Neural cell (in vitro differentiated cells): ENCODE results near the gene PCK1.

Experiments used
- EP300 ChIP-seq: fragments of 450-650 bp; conservative IDR thresholded peaks from 2 replicates; pipeline ENCODE4 v1.6.1; 2014; ENCODE audit warnings: antibody characterized with exemption, mild to moderate bottlenecking, moderate library complexity; ENCODE audit not compliant: poor library complexity, severe bottlenecking
- EZH2 ChIP-seq: fragments of 200-600, 300-800 bp; shearing (Covaris generic), sonication (generic); IDR thresholded peaks from 2 replicates; pipeline ENCODE4 v1.6.1; 2014; ENCODE audit warnings: antibody characterized with exemption, low read length, borderline replicate concordance, mild to moderate bottlenecking; ENCODE audit not compliant: insufficient read depth, poor library complexity, severe bottlenecking
- MXI1 ChIP-seq: fragments of 450-650 bp; conservative IDR thresholded peaks from 2 replicates; pipeline ENCODE4 v1.6.1; 2014; ENCODE audit warnings: antibody characterized with exemption, mild to moderate bottlenecking; ENCODE audit not compliant: poor library complexity, severe bottlenecking
- POLR2AphosphoS5 ChIP-seq: IDR thresholded peaks from 2 replicates; pipeline ENCODE4 v1.6.1; 2012
- RAD21 ChIP-seq: fragments of 450-650 bp; conservative IDR thresholded peaks from 2 replicates; pipeline ENCODE4 v1.6.1; 2014; ENCODE audit warnings: antibody characterized with exemption, mild to moderate bottlenecking, moderate library complexity
- SMC3 ChIP-seq: fragments of 450-650 bp; conservative IDR thresholded peaks from 2 replicates; pipeline ENCODE4 v1.6.1; 2014; ENCODE audit warnings: antibody characterized with exemption, mild to moderate bottlenecking, moderate library complexity; ENCODE audit not compliant: poor library complexity
- TAF1 ChIP-seq: IDR thresholded peaks from 2 replicates; pipeline ENCODE4 v1.6.1; 2012; ENCODE audit warnings: low read depth
- TF ChIP-seq, protein P1 (sequence below): fragments of 450-650 bp; IDR thresholded peaks from 2 replicates; pipeline ENCODE4 v1.5.1; 2014; ENCODE audit warnings: antibody characterized with exemption, mild to moderate bottlenecking, moderate library complexity; ENCODE audit not compliant: poor library complexity, severe bottlenecking
- TF ChIP-seq, protein P2 (sequence below): IDR thresholded peaks from 2 replicates; pipeline ENCODE4 v1.6.1; 2012; ENCODE audit warnings: borderline replicate concordance

DNA sequence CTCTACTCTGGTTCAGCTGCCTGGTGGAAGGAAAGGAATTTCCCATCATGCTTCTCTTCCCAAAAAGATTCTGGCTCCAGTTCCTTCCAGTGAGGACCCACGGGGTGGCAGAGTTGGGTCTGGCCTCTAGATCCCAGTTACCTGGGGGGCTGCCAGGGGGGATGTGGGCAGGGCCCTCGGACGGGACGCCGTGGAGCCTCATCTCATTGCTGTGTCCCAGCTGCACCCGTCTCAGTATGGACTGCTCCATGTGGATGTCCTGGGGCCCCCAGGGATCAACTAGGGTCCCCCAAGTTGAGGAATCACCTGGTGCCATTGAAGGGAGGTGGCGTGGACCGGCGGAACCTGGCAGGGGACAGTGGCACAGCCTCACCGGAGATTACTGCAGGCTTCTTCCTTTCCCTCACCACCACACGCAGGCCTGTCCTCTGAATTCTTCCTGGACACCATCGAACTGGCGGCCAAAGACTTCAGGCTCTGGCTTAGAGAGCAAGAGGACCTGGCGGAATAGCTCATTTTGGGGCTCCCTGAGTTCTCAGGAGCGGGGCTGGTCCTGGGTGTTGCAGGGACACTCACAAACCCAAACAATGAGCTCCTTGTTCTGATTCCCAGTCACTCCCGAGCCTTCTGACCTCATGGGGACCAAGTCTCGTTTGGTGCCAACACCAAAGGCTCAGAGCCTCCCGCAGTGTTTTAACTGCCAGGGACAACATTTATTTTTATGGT is 50.8 kb downstream of the PCK1 start:
- TF ChIP-seq, protein P1, sequence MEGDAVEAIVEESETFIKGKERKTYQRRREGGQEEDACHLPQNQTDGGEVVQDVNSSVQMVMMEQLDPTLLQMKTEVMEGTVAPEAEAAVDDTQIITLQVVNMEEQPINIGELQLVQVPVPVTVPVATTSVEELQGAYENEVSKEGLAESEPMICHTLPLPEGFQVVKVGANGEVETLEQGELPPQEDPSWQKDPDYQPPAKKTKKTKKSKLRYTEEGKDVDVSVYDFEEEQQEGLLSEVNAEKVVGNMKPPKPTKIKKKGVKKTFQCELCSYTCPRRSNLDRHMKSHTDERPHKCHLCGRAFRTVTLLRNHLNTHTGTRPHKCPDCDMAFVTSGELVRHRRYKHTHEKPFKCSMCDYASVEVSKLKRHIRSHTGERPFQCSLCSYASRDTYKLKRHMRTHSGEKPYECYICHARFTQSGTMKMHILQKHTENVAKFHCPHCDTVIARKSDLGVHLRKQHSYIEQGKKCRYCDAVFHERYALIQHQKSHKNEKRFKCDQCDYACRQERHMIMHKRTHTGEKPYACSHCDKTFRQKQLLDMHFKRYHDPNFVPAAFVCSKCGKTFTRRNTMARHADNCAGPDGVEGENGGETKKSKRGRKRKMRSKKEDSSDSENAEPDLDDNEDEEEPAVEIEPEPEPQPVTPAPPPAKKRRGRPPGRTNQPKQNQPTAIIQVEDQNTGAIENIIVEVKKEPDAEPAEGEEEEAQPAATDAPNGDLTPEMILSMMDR = no peak
- TF ChIP-seq TAF1 = no peak
- no peak for TF ChIP-seq RAD21
- TF ChIP-seq POLR2AphosphoS5 = no peak
- no peak for TF ChIP-seq EP300
- no peak for TF ChIP-seq EZH2
- TF ChIP-seq, protein P2, sequence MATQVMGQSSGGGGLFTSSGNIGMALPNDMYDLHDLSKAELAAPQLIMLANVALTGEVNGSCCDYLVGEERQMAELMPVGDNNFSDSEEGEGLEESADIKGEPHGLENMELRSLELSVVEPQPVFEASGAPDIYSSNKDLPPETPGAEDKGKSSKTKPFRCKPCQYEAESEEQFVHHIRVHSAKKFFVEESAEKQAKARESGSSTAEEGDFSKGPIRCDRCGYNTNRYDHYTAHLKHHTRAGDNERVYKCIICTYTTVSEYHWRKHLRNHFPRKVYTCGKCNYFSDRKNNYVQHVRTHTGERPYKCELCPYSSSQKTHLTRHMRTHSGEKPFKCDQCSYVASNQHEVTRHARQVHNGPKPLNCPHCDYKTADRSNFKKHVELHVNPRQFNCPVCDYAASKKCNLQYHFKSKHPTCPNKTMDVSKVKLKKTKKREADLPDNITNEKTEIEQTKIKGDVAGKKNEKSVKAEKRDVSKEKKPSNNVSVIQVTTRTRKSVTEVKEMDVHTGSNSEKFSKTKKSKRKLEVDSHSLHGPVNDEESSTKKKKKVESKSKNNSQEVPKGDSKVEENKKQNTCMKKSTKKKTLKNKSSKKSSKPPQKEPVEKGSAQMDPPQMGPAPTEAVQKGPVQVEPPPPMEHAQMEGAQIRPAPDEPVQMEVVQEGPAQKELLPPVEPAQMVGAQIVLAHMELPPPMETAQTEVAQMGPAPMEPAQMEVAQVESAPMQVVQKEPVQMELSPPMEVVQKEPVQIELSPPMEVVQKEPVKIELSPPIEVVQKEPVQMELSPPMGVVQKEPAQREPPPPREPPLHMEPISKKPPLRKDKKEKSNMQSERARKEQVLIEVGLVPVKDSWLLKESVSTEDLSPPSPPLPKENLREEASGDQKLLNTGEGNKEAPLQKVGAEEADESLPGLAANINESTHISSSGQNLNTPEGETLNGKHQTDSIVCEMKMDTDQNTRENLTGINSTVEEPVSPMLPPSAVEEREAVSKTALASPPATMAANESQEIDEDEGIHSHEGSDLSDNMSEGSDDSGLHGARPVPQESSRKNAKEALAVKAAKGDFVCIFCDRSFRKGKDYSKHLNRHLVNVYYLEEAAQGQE = no peak
- no peak for TF ChIP-seq SMC3
- no peak for TF ChIP-seq MXI1
